Measurements from ENCODE around the gene FEV. TPM values are rescaled to one million over a fixed set of nuclear protein-coding genes. Genes with fewer than 3 reads are reported as not detected.

The FEV gene
- total RNA-seq, 4 donors from 2014 or later = not detected

DNA sequence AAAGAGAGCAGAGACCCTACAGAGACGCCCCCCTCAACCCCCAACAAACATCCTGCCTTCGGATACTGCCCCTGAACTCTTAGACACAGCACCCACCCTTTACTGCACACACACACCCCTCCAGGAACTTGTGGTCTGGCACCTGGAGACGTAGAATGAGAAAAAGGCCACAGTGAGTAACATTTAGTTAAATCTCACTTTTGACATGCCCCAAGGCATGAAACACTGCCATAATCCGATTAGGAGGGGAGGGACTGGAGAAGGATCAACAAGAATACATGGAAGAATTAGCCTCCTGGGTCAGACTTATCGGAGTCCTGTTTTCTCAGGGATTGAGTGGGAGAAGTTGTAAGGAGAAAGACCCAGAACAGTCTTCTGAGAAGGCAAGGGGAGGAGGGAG lies 21.4 kb downstream of the FEV start:
- no peak overlapping the region for H3K27ac ChIP-seq
- no peaks in the 10 kb centered on the region for H3K36me3 ChIP-seq
- WGBS, 2 donors = 15% methylated on average over 5 of the region's 5 CpGs
- no peaks in the 10 kb centered on the region for H3K9me3 ChIP-seq
- peaks cover 2 to 70% of the 10 kb centered on the region in 2 donors for H3K27me3 ChIP-seq
- peaks cover 0 to 31% (median 4%) of the 10 kb centered on the region in 4 donors for H3K4me1 ChIP-seq
- no peak for TF ChIP-seq POLR2A (IDR thresholded peaks at IDR 0.05)
- no peak for TF ChIP-seq CTCF (IDR thresholded peaks at IDR 0.05)
- no peak overlapping the region for H3K4me3 ChIP-seq
- no peak for DNase-seq (ENCODE audit: low spot score in 2 of 2)

- WGBS, 2 donors = 1 to 4% methylated on average over 18 to 27 of the region's 42 CpGs
- H3K4me3 ChIP-seq = no peak overlapping the region
- peaks cover 2 to 76% of the 10 kb centered on the region in 2 donors for H3K27me3 ChIP-seq
- no peak for TF ChIP-seq EP300 (IDR thresholded peaks at IDR 0.05)
- no peaks in the 10 kb centered on the region for H3K9me3 ChIP-seq
- no peak overlapping the region for H3K27ac ChIP-seq
- H3K4me1 ChIP-seq = peaks cover 0 to 31% (median 4%) of the 10 kb centered on the region in 4 donors
- DNase-seq (ENCODE audit: low spot score in 2 of 2) = peak in 1 of 2 donors; percentile 48
- H3K36me3 ChIP-seq = no peaks in the 10 kb centered on the region
These were observed 22.0 kb downstream of the FEV start for GRCh38 chr2:218962859-218963492.

DNA sequence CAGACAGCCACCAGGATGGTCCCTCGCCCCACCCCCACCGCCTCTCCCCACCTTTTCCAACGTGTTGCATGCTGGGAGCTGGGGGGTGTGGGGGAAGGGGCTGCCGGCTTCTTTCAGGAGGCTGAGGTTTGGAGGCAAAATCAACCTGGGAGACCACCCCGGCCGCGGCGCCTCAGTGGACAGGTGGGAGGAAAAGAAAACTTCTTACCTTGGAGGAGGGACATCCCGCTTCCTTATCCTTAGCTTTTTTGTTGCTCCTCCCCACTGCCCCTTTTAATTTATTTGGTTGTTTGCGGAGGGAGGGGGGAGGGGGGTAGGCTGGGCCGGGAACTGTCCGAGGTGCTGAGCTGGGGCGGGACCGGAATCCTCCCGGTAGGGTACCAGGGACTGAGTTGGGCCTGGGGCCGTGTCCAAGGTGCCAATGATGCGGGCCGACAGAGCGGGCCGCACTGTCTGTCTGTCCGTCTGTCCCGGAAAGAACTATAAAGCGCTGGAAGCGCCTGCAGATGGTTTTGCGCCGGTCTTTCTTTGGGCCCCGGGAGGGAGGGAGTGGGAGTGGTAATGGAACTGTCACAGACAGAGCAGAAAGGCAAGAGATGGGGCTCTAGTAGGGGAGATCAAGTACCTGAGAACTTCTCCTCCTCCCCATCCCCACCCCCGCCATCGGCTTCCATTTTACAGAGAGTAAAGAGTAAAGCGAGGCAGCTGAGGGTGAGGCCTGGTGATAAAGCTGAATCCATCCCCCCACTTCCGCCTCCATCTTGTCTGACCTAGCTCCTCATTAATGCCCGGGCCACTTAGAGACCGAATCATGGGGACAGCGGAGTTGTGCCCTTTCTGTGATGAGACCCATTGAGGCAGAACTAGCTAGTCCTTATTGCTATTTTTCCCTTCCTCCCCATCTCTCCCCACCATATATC lies 23.1 kb downstream of the FEV start:
- no peak overlapping the region for H3K27ac ChIP-seq
- 12 to 14% methylated on average over 34 of the region's 34 CpGs for WGBS, 2 donors
- H3K4me1 ChIP-seq = peaks cover 0 to 31% (median 4%) of the 10 kb centered on the region in 4 donors
- H3K27me3 ChIP-seq = peaks cover 2 to 87% of the 10 kb centered on the region in 2 donors
- no peak for DNase-seq (ENCODE audit: low spot score in 2 of 2)
- no peaks in the 10 kb centered on the region for H3K36me3 ChIP-seq
- H3K9me3 ChIP-seq = no peaks in the 10 kb centered on the region
- no peak for TF ChIP-seq POLR2A (IDR thresholded peaks at IDR 0.05)
- TF ChIP-seq CTCF (IDR thresholded peaks at IDR 0.05) = no peak
- no peak for TF ChIP-seq EP300 (IDR thresholded peaks at IDR 0.05)
- no peak overlapping the region for H3K4me3 ChIP-seq

- peaks cover 2 to 90% of the 10 kb centered on the region in 2 donors for H3K27me3 ChIP-seq
- H3K9me3 ChIP-seq = no peaks in the 10 kb centered on the region
- TF ChIP-seq POLR2A (IDR thresholded peaks at IDR 0.05) = no peak
- no peak for TF ChIP-seq CTCF (IDR thresholded peaks at IDR 0.05)
- no peak for TF ChIP-seq EP300 (IDR thresholded peaks at IDR 0.05)
- no peak overlapping the region for H3K4me3 ChIP-seq
- H3K4me1 ChIP-seq = peaks cover 0 to 31% (median 4%) of the 10 kb centered on the region in 4 donors
- DNase-seq (ENCODE audit: low spot score in 2 of 2) = no peak
- H3K27ac ChIP-seq = no peak overlapping the region
- no peaks in the 10 kb centered on the region for H3K36me3 ChIP-seq
- WGBS, 2 donors = 6 to 10% methylated on average over 4 of the region's 4 CpGs
These were observed 23.8 kb downstream of the FEV start for GRCh38 chr2:218961229-218961628.

GRCh38 chr2:218960309-218961165 lies 24.4 kb downstream of the FEV start:
- TF ChIP-seq CTCF (IDR thresholded peaks at IDR 0.05) (no peak), EP300 (IDR thresholded peaks at IDR 0.05) (no peak), POLR2A (IDR thresholded peaks at IDR 0.05) (no peak)
- Histone ChIP-seq H3K9me3 (no peaks in the 10 kb centered on the region), H3K27ac (no peak overlapping the region), H3K4me3 (no peak overlapping the region), H3K36me3 (no peaks in the 10 kb centered on the region), H3K4me1 (peaks cover 0 to 31% (median 4%) of the 10 kb centered on the region in 4 donors), H3K27me3 (peaks cover 2 to 96% of the 10 kb centered on the region in 2 donors)
- no peak for DNase-seq (ENCODE audit: low spot score in 2 of 2)
- whole genome bisulfite sequencing, 2 donors = 1 to 6% methylated on average over 34 to 44 of the region's 87 CpGs
